ENCODE data around the gene ZFAND3.

Gene ZFAND3

GRCh38 chr6:38154731-38155130 is 335.2 kb downstream of the ZFAND3 start:
- no peak for DNase-seq (ENCODE audit: low spot score)

GRCh38 chr6:38155144-38155543 is 335.6 kb downstream of the ZFAND3 start:
- DNase-seq (ENCODE audit: low spot score) = no peak

GRCh38 chr6:38155621-38156204 is 336.2 kb downstream of the ZFAND3 start:
- DNase-seq (ENCODE audit: low spot score) = no peak

- DNase-seq (ENCODE audit: low spot score) = no peak
Measured at GRCh38 chr6:38156818-38157565, 337.5 kb downstream of the ZFAND3 start.

- DNase-seq (ENCODE audit: low spot score) = no peak
Measured at GRCh38 chr6:38157905-38158304, 338.4 kb downstream of the ZFAND3 start.

GRCh38 chr6:38158762-38159350 is 339.3 kb downstream of the ZFAND3 start:
- DNase-seq (ENCODE audit: low spot score) = no peak

GRCh38 chr6:38159596-38159995 is 340.1 kb downstream of the ZFAND3 start:
- DNase-seq (ENCODE audit: low spot score) = no peak

GRCh38 chr6:38160831-38161230 is 341.3 kb downstream of the ZFAND3 start:
- DNase-seq (ENCODE audit: low spot score) = no peak

- no peak for DNase-seq (ENCODE audit: low spot score)
Measured at GRCh38 chr6:38161331-38161730, 341.8 kb downstream of the ZFAND3 start.

GRCh38 chr6:38161754-38162492 is 342.4 kb downstream of the ZFAND3 start:
- no peak for DNase-seq (ENCODE audit: low spot score)

GRCh38 chr6:38162493-38163185 is 343.1 kb downstream of the ZFAND3 start:
- DNase-seq (ENCODE audit: low spot score) = no peak

GRCh38 chr6:38163186-38164130 is 343.9 kb downstream of the ZFAND3 start:
- DNase-seq (ENCODE audit: low spot score) = no peak

- DNase-seq (ENCODE audit: low spot score) = no peak
Measured at GRCh38 chr6:38164131-38164481, 344.6 kb downstream of the ZFAND3 start.

GRCh38 chr6:38164671-38165108 is 345.2 kb downstream of the ZFAND3 start:
- no peak for DNase-seq (ENCODE audit: low spot score)

GRCh38 chr6:38166411-38167240 is 347.1 kb downstream of the ZFAND3 start:
- DNase-seq (ENCODE audit: low spot score) = no peak

GRCh38 chr6:38167598-38167997 is 348.1 kb downstream of the ZFAND3 start:
- DNase-seq (ENCODE audit: low spot score) = no peak

- no peak for DNase-seq (ENCODE audit: low spot score)
Measured at GRCh38 chr6:38168126-38168525, 348.6 kb downstream of the ZFAND3 start.

GRCh38 chr6:38168699-38169098 is 349.2 kb downstream of the ZFAND3 start:
- no peak for DNase-seq (ENCODE audit: low spot score)

- DNase-seq (ENCODE audit: low spot score) = peak; percentile 78
Measured at GRCh38 chr6:38169221-38169976, 349.9 kb downstream of the ZFAND3 start.
